ENCODE measurements around the gene TFCP2.

GRCh38 chr12:51132693-51133092 lies 40.2 kb downstream of the TFCP2 start:
- TF ChIP-seq CTCF (IDR thresholded peaks at IDR 0.05; ENCODE audit: low read depth, low read length) (no peak), EZH2phosphoT487 (IDR thresholded peaks at IDR 0.05; ENCODE audit: low read depth) (no peak)
